Fibroblast of mammary gland (primary cell): ENCODE results near the gene RASAL1.

Experiments used
- DNase-seq: peaks from one replicate; pipeline ENCODE4 v3.0.0-alpha.2; 2010; ENCODE audit warnings: low read depth
- H3K4me3 ChIP-seq: 2 replicates; pipeline ENCODE4 v1.5.1; 2011; ENCODE audit warnings: low read depth, mild to moderate bottlenecking, low read length, moderate library complexity; ENCODE audit not compliant: control insufficient read depth
- TF ChIP-seq, protein P1 (sequence below): conservative IDR thresholded peaks from 2 replicates; pipeline ENCODE4 v1.5.1; 2011; ENCODE audit warnings: low read depth, low read length, inconsistent platforms; ENCODE audit not compliant: control insufficient read depth, insufficient read depth

The RASAL1 gene

DNA sequence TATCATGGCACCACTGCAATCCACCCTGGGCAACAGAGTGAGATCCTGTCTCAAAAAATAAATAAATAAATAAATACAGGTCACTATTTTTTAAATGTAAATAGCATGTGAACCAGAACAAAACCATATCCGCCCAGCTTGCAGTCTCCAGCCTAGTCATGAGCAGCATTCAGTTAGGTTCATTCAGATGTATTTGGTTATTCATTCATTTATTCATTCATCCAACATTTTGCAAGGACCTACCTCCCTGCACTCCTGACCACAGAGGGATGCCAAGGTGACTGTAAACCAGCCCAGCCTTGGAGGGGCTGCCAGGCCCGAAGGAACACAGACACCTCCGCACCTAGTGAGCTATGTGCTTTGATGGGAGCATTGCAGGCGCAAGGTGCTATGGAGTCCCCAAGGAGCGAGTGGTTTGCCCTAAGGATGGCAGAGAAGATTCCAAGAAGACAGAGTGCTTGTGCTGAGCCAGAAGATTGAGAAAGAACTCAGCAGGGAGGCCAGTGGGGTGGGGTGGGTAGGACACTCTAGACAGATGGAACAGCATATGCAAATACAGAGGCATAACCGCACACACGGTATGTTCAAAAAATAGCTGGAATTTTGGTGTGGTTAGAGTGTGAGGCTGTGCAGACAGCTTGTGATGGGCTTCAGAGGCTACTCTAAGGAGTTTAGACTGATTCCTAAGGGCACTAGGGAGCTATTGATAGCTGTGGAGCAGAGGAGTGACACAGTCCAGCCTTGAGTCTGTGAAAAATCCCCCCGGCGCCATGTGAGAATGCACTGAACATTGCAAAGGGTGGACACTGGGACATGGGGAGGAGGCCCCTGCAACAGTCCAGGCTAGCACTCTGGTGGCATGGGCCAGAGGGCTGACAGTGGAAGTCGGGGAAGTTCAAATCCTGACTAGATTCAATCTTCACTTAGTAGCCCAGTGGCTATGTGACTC is 67.3 kb downstream of the RASAL1 start:
- DNase-seq: no peak
- TF ChIP-seq, protein P1, sequence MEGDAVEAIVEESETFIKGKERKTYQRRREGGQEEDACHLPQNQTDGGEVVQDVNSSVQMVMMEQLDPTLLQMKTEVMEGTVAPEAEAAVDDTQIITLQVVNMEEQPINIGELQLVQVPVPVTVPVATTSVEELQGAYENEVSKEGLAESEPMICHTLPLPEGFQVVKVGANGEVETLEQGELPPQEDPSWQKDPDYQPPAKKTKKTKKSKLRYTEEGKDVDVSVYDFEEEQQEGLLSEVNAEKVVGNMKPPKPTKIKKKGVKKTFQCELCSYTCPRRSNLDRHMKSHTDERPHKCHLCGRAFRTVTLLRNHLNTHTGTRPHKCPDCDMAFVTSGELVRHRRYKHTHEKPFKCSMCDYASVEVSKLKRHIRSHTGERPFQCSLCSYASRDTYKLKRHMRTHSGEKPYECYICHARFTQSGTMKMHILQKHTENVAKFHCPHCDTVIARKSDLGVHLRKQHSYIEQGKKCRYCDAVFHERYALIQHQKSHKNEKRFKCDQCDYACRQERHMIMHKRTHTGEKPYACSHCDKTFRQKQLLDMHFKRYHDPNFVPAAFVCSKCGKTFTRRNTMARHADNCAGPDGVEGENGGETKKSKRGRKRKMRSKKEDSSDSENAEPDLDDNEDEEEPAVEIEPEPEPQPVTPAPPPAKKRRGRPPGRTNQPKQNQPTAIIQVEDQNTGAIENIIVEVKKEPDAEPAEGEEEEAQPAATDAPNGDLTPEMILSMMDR: no peak
- H3K4me3 ChIP-seq: no peak overlapping the region

DNA sequence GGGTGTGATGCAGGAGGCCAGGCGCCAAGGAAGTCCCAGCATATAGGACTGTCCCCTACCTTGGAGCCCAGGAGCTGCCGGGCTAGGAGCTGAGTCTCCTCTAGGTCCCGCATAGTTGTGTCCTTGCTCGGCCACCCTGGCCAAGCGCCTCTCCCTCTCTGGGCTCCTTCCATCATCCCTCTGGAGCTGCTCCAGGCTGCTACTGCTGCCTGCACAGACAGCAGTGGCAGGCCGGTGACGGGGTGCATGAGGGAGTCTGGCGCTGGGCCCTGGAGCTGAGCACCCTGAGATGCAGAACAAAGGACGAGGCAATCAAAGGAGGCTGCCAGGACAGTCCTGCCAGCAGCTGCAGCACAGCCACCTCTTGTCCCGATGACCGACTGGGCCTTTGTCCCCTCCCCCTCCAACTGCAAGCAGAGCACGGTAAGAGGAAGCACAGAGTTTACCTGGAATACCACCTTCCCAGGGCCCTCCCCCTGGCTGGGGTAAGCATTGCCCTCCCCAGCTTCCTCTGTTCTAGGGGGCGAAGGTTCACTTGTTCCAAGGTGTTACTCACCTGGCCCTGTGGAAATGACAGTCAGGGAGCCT is 68.7 kb downstream of the RASAL1 start:
- TF ChIP-seq, protein P1: no peak
- H3K4me3 ChIP-seq: no peak overlapping the region
- no peak for DNase-seq

DNA sequence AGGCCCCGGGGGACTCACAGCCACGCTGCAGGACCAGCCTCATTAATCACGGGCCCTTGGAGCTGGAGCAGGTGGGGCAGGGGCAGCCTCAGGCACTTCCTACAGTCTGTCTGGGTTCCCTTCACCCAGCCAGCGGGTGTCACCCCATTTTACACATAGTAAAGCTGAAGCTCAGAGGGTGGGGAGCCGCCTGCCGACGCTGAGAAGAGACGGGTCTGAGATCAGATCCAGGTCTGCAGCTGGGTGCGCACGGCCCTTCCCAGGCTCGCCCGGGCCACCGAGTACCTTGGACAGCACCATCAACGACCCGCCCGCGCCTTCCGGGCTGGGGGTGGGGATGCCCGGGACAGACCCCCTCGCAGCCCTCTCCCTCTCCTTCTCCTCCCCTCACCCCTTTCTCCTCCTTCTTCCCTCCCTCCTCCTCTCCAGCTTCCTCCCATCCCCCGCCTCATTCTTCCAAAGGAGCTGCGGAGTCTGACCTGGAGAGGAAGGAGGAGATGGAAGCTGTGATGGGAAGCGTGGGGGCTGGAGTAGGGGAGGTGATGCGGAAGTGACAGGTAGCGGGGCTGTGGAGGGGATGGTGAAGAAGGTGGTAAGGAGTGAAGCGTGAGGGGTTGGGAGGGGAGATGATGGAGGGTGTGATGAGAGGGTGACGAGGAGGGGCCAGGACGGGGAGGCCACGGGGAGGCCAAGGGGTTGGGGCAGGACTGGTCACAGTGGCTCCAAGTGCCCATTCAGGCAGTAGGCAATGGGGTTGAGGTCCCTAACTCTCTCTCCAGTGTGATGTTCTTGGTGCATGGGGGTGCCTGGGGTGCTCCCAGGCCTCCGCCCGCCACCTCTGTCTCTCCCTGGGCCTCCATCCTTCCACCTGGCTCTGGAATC is 70.2 kb downstream of the RASAL1 start:
- no peak for DNase-seq
- H3K4me3 ChIP-seq: no peak overlapping the region
- TF ChIP-seq, protein P1: no peak

DNA sequence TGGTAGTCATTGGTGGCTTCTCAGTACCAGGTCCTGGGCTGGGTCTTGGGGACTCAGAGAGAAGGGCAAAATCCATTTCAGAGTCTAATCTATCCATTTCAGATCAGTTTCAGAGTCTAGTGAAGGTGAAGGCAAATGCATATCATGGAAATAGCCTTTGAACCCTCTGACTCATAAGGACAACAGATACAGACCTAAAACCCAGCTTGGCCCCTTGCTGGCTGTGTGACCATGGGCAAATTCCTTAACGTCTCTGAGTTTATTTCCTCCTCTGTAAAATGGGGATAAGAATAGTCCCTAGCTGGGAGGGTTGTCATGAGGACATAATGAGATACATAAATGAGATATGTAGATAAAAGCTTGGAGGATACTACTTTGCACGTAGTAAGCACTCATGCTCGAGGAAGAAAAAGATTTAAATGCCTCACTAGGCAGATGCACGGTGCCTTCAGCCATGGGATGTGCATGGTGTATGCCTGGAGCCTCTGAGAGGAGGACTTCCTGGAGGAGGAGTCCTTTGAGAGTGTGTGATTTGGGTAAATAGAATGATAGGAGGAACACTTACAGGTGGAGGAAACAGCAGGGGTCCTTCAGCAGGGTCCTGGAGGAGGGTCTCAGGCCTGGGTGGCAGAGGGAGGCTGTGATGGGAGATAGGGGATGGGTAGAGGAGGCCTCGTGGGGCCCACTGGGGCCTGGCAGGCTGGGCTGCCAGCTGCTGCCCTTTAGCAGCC is 71.0 kb downstream of the RASAL1 start:
- no peak for DNase-seq
- TF ChIP-seq, protein P1: no peak
- H3K4me3 ChIP-seq: no peak overlapping the region

DNA sequence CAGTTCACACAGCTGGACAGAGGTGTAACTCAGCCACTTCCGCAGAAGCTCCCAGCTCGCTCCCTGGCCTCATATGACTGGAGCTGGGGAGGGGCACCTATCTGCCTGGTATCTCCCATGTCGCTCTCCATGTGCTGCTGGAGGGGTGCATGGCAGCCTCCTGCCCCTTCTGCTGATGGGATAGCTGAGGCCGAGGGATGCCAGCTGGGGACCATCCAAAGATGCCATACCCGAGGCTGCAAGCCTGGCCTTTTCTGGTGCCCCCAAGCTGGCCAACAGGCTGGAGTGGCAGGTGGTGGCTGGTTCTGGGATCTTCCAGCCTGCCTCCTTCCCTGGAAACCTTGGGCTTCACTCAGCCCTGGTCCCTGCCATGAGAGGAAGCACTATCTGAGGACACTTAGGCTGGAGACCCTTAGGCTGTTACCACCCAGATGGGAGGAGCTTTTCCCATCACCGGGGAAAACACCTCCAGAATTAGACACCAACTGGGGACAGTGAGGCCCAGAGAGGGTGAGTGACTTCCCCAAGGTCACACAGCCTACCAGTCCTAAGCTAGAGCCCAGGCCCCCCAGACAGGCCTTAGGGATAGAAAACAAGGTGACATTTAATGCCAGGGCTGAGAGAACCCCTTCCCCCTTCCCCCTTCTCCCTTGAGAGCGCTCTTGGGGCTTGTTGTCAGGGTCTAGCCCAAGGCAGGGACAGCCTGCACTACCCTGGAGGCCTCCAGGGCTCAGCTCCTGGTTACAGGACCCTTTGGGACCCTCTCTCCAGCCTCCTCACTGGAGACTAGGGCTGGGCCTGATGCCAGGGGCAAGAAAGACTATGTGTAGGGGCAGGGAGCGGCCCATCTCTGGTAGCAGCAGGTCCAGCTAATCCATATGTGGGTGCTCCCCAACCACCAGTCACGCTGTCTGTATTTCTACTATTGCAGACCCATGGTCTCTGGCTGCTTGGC is 71.9 kb downstream of the RASAL1 start:
- TF ChIP-seq, protein P1: no peak
- H3K4me3 ChIP-seq: no peak overlapping the region
- no peak for DNase-seq
